Astrocyte (in vitro differentiated cells and primary cell): Measurements from ENCODE around the gene USP34. TPM values are rescaled to one million over a fixed set of nuclear protein-coding genes. Genes with fewer than 3 reads are reported as not detected.
"Not testable (repeated sequence)": the region's sequence is repeated elsewhere in the genome, so short reads cannot be mapped to it uniquely, and the experiment has no call there.

Experiments
- DNase-seq: peaks from one replicate; pipeline ENCODE4 v3.0.0-alpha.2; 2010; ENCODE audit warnings: low read depth
- FAIRE-seq: peaks from 2 replicates; lab custom pipeline; 2011; peaks lifted over from hg19 to GRCh38; lab: Jason Lieb, UNC
- H2AFZ ChIP-seq: 2 replicates; pipeline ENCODE4 v1.6.0; 2012; ENCODE audit warnings: low read depth, low read length, inconsistent platforms
- H3K27ac ChIP-seq: 2 replicates; pipeline ENCODE4 v1.5.1; 2011; ENCODE audit warnings: low read depth, low read length, inconsistent platforms
- H3K27me3 ChIP-seq: 2 replicates; pipeline ENCODE4 v1.6.0; 2011; ENCODE audit warnings: low read length, inconsistent platforms; ENCODE audit not compliant: insufficient read depth
- H3K36me3 ChIP-seq: 2 replicates; pipeline ENCODE4 v1.5.1; 2011; ENCODE audit warnings: low read length, inconsistent platforms; ENCODE audit not compliant: insufficient read depth
- H3K4me1 ChIP-seq: 2 replicates; pipeline ENCODE4 v1.5.1; 2011; ENCODE audit warnings: low read length, inconsistent platforms; ENCODE audit not compliant: insufficient read depth
- H3K4me2 ChIP-seq: 2 replicates; pipeline ENCODE4 v1.6.0; 2012; ENCODE audit warnings: low read length, inconsistent platforms
- H3K4me3 ChIP-seq: 2 replicates; pipeline ENCODE4 v1.5.1; 2011; ENCODE audit warnings: low read depth, mild to moderate bottlenecking, low read length, inconsistent platforms; ENCODE audit not compliant: insufficient read depth
- H3K79me2 ChIP-seq: 2 replicates; pipeline ENCODE4 v1.6.0; 2012; ENCODE audit warnings: mild to moderate bottlenecking, low read length, inconsistent platforms; ENCODE audit not compliant: insufficient read depth
- H3K9ac ChIP-seq: 2 replicates; pipeline ENCODE4 v1.6.0; 2012; ENCODE audit warnings: mild to moderate bottlenecking, low read length, inconsistent platforms
- H3K9me3 ChIP-seq: 2 replicates; pipeline ENCODE4 v1.5.1; 2012; ENCODE audit warnings: low read depth, mild to moderate bottlenecking, low read length, inconsistent platforms; ENCODE audit not compliant: insufficient read depth
- H4K20me1 ChIP-seq: 2 replicates; pipeline ENCODE4 v1.6.0; 2012; ENCODE audit warnings: low read length, inconsistent platforms; ENCODE audit not compliant: insufficient read depth
- H3K27ac Mint-ChIP-seq: one replicate; pipeline ENCODE4 v1.8.0; 2021; ENCODE audit warnings: mild to moderate bottlenecking, mixed read lengths; ENCODE audit not compliant: unreplicated experiment
- H3K27me3 Mint-ChIP-seq: one replicate; pipeline ENCODE4 v1.8.0; 2021; ENCODE audit warnings: low read depth, mixed read lengths; ENCODE audit not compliant: unreplicated experiment
- H3K36me3 Mint-ChIP-seq: one replicate; pipeline ENCODE4 v1.8.0; 2021; ENCODE audit warnings: low read depth, mixed read lengths; ENCODE audit not compliant: unreplicated experiment
- H3K4me1 Mint-ChIP-seq: one replicate; pipeline ENCODE4 v1.8.0; 2021; ENCODE audit warnings: low read depth, mixed read lengths; ENCODE audit not compliant: unreplicated experiment
- H3K4me3 Mint-ChIP-seq: one replicate; pipeline ENCODE4 v1.8.0; 2021; ENCODE audit warnings: mild to moderate bottlenecking, moderate library complexity, mixed read lengths; ENCODE audit not compliant: unreplicated experiment
- H3K9me3 Mint-ChIP-seq: one replicate; pipeline ENCODE4 v1.8.0; 2021; ENCODE audit warnings: mild to moderate bottlenecking, mixed read lengths; ENCODE audit not compliant: unreplicated experiment
- CTCF ChIP-seq: IDR thresholded peaks from 2 replicates; pipeline ENCODE4 v1.5.1; 2011; ENCODE audit warnings: low read depth, mild to moderate bottlenecking, inconsistent platforms, low read length, moderate library complexity; ENCODE audit not compliant: insufficient read depth
- EZH2 ChIP-seq: IDR thresholded peaks from 2 replicates; pipeline ENCODE4 v1.6.1; 2012; ENCODE audit warnings: mild to moderate bottlenecking, low read length, inconsistent platforms; ENCODE audit not compliant: insufficient read depth
- total RNA-seq: library from RNA; stranded (reverse); gene quantifications from 2 replicates; pipeline ENCODE4 v1.2.1, GENCODE V29; 2021

The USP34 gene
- total RNA-seq, 1 donor from 2014 or later: 99.9 TPM

GRCh38 chr2:61157371-61158003 is 313.4 kb downstream of the USP34 start:
- Histone ChIP-seq H3K27me3 (no peaks in the 10 kb centered on the region), H3K9ac (no peak overlapping the region), H3K9me3 (no peaks in the 10 kb centered on the region), H4K20me1 (no peaks in the 10 kb centered on the region), H3K27ac (no peak overlapping the region), H2AFZ (no peak overlapping the region), H3K4me1 (no peaks in the 10 kb centered on the region), H3K36me3 (no peaks in the 10 kb centered on the region), H3K4me3 (no peak overlapping the region), H3K4me2 (no peak overlapping the region), H3K79me2 (no peaks in the 10 kb centered on the region)
- H3K27me3 Mint-ChIP-seq: no peaks in the 10 kb centered on the region
- TF ChIP-seq CTCF (no peak), EZH2 (no peak)
- H3K4me1 Mint-ChIP-seq: no peaks in the 10 kb centered on the region
- DNase-seq (no peak), FAIRE-seq (no peak)
- no peak overlapping the region for H3K4me3 Mint-ChIP-seq
- peaks cover 4% of the 10 kb centered on the region for H3K9me3 Mint-ChIP-seq
- no peak overlapping the region for H3K27ac Mint-ChIP-seq
- peaks cover 21% of the 10 kb centered on the region for H3K36me3 Mint-ChIP-seq

- no peaks in the 10 kb centered on the region for H4K20me1 ChIP-seq
- no peaks in the 10 kb centered on the region for H3K79me2 ChIP-seq
- H3K27me3 ChIP-seq: no peaks in the 10 kb centered on the region
- Mint-ChIP-seq H3K27me3 (no peaks in the 10 kb centered on the region), H3K9me3 (peaks cover 3% of the 10 kb centered on the region), H3K4me3 (no peak overlapping the region), H3K4me1 (no peaks in the 10 kb centered on the region), H3K27ac (no peak overlapping the region), H3K36me3 (peaks cover 13% of the 10 kb centered on the region)
- peaks cover 3% of the 10 kb centered on the region for H3K36me3 ChIP-seq
- H3K9ac ChIP-seq: no peak overlapping the region
- H2AFZ ChIP-seq: no peak overlapping the region
- H3K4me1 ChIP-seq: no peaks in the 10 kb centered on the region
- no peak overlapping the region for H3K4me2 ChIP-seq
- FAIRE-seq: no peak
- no peak for DNase-seq
- no peak overlapping the region for H3K27ac ChIP-seq
- H3K4me3 ChIP-seq: no peak overlapping the region
- TF ChIP-seq EZH2 (no peak), CTCF (no peak)
- no peaks in the 10 kb centered on the region for H3K9me3 ChIP-seq
Measured at GRCh38 chr2:61151436-61151835, 319.5 kb downstream of the USP34 start.

GRCh38 chr2:61149074-61149473 is 321.8 kb downstream of the USP34 start:
- Histone ChIP-seq H3K4me2 (no peak overlapping the region), H3K79me2 (peaks cover 4% of the 10 kb centered on the region), H3K9me3 (no peaks in the 10 kb centered on the region), H3K27ac (no peak overlapping the region), H3K9ac (no peak overlapping the region), H2AFZ (no peak overlapping the region), H3K4me3 (no peak overlapping the region), H4K20me1 (no peaks in the 10 kb centered on the region), H3K4me1 (no peaks in the 10 kb centered on the region), H3K36me3 (peaks cover 3% of the 10 kb centered on the region), H3K27me3 (no peaks in the 10 kb centered on the region)
- DNase-seq (no peak), FAIRE-seq (no peak)
- Mint-ChIP-seq H3K27me3 (no peaks in the 10 kb centered on the region), H3K4me1 (peaks cover 4% of the 10 kb centered on the region), H3K9me3 (peaks cover 3% of the 10 kb centered on the region), H3K4me3 (no peak overlapping the region), H3K36me3 (peaks cover 17% of the 10 kb centered on the region), H3K27ac (no peak overlapping the region)
- no peak for TF ChIP-seq EZH2
- TF ChIP-seq CTCF: no peak

GRCh38 chr2:61148091-61148490 is 322.8 kb downstream of the USP34 start:
- not testable (repeated sequence) for H3K4me1 ChIP-seq, FAIRE-seq, H4K20me1 ChIP-seq, H3K4me2 ChIP-seq, H3K9me3 ChIP-seq, H3K27ac Mint-ChIP-seq, H3K27ac ChIP-seq, H3K4me3 ChIP-seq, H3K4me1 Mint-ChIP-seq, H3K27me3 ChIP-seq, H3K79me2 ChIP-seq, H3K9ac ChIP-seq, H3K9me3 Mint-ChIP-seq, H3K36me3 ChIP-seq, DNase-seq, H3K4me3 Mint-ChIP-seq, H2AFZ ChIP-seq, H3K27me3 Mint-ChIP-seq
- peaks cover 17% of the 10 kb centered on the region for H3K36me3 Mint-ChIP-seq
